GM12873 (cell line): ENCODE results near the gene PAMR1.

Experiments
- CTCF ChIP-seq: IDR thresholded peaks from 2 replicates; pipeline ENCODE4 v1.5.1; 2012; ENCODE audit warnings: low read depth, mild to moderate bottlenecking, moderate library complexity, low read length, control low read depth; ENCODE audit not compliant: insufficient read depth; ENCODE audit errors: missing control alignments

PAMR1 gene

GRCh38 chr11:35407041-35407440, 118.4 kb downstream of the PAMR1 start:
- TF ChIP-seq CTCF: no peak

GRCh38 chr11:35404388-35404775, 121.0 kb downstream of the PAMR1 start:
- TF ChIP-seq CTCF: peak; percentile 64

GRCh38 chr11:35403765-35404387, 121.5 kb downstream of the PAMR1 start:
- no peak for TF ChIP-seq CTCF

GRCh38 chr11:35402751-35403660, 122.4 kb downstream of the PAMR1 start:
- TF ChIP-seq CTCF: no peak

- no peak for TF ChIP-seq CTCF
Measured at GRCh38 chr11:35398881-35399280, 126.5 kb downstream of the PAMR1 start.

GRCh38 chr11:35394941-35395340, 130.5 kb downstream of the PAMR1 start:
- TF ChIP-seq CTCF: no peak

GRCh38 chr11:35393098-35393497, 132.3 kb downstream of the PAMR1 start:
- TF ChIP-seq CTCF: no peak
